GM13977 (cell line): Measurements from ENCODE around the gene ACTR5.

Source experiments
- DNase-seq: peaks from one replicate; pipeline ENCODE4 v3.0.0; 2012; ENCODE audit warnings: low spot score
- in situ Hi-C: fragments of 300-500 bp; cut with MboI; formaldehyde crosslinking; loops from one replicate; pipeline ENCODE4 v1.12.0; 2022; ENCODE audit warnings: low sequenced_read_pairs, low pct_unique_long_range_greater_than_20kb, mixed read lengths, inconsistent platforms; ENCODE audit not compliant: unreplicated experiment
- TF ChIP-seq, protein P1 (sequence below): IDR thresholded peaks from 2 replicates; pipeline ENCODE4 v1.5.1; 2012; ENCODE audit warnings: mild to moderate bottlenecking, control low read depth; ENCODE audit not compliant: insufficient read depth; ENCODE audit errors: extremely low read depth, missing control alignments

ACTR5 gene

DNA sequence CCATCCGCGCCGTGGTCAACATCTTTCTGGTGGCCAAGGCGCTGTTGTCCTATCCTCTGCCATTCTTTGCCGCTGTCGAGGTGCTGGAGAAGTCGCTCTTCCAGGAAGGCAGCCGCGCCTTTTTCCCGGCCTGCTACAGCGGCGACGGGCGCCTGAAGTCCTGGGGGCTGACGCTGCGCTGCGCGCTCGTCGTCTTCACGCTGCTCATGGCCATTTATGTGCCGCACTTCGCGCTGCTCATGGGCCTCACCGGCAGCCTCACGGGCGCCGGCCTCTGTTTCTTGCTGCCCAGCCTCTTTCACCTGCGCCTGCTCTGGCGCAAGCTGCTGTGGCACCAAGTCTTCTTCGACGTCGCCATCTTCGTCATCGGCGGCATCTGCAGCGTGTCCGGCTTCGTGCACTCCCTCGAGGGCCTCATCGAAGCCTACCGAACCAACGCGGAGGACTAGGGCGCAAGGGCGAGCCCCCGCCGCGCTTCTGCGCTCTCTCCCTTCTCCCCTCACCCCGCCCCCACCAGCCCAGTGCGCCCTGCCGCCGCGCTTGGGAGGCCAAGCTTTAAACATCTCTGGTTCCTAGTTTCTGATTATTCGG, 20.0 kb upstream of the ACTR5 start:
- DNase-seq, result no peak
- in situ Hi-C loops, result no loop called here
- TF ChIP-seq, protein P1, sequence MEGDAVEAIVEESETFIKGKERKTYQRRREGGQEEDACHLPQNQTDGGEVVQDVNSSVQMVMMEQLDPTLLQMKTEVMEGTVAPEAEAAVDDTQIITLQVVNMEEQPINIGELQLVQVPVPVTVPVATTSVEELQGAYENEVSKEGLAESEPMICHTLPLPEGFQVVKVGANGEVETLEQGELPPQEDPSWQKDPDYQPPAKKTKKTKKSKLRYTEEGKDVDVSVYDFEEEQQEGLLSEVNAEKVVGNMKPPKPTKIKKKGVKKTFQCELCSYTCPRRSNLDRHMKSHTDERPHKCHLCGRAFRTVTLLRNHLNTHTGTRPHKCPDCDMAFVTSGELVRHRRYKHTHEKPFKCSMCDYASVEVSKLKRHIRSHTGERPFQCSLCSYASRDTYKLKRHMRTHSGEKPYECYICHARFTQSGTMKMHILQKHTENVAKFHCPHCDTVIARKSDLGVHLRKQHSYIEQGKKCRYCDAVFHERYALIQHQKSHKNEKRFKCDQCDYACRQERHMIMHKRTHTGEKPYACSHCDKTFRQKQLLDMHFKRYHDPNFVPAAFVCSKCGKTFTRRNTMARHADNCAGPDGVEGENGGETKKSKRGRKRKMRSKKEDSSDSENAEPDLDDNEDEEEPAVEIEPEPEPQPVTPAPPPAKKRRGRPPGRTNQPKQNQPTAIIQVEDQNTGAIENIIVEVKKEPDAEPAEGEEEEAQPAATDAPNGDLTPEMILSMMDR, result no peak

DNA sequence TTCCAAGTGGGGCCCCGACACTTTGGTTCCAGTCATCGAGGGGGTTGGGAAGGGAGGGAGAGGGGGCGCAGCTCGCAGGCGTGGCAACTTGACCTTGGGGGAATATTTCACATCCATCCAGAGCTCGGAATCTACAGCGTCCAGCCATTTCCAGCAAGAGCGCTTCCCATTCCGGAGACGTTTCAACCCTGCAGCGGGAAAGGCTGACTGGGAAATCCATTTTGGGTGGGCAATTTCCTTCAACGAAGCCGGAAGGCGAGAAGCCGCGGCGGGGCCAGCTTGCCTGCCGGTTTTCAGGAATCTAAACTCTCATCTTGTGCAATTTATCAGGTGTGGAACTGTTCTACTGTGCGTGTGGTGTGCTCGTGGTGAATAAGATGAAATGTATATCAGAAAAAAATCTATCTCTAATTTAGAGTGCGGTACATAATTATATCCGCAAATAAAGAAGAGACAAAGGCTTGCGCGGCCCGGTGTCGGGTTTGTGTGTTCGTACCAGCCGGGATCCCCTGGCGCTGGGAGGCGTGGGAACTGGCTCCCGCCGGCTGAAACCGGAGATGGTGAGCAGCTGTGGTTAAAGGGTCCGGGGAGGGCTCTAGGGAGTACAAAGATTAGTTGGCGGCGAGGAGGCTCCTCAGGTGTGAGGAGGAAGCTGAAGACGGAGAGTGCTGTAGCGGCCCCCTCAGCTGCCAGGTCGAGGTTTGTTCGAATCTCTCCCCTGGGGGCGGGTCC, 19.2 kb upstream of the ACTR5 start:
- in situ Hi-C loops, result no loop called here
- no peak for DNase-seq
- TF ChIP-seq, protein P1, result no peak

GRCh38 chr20:38729767-38730166, 18.5 kb upstream of the ACTR5 start:
- DNase-seq, result no peak
- TF ChIP-seq, protein P1, result no peak
- in situ Hi-C loops, result no loop called here

DNA sequence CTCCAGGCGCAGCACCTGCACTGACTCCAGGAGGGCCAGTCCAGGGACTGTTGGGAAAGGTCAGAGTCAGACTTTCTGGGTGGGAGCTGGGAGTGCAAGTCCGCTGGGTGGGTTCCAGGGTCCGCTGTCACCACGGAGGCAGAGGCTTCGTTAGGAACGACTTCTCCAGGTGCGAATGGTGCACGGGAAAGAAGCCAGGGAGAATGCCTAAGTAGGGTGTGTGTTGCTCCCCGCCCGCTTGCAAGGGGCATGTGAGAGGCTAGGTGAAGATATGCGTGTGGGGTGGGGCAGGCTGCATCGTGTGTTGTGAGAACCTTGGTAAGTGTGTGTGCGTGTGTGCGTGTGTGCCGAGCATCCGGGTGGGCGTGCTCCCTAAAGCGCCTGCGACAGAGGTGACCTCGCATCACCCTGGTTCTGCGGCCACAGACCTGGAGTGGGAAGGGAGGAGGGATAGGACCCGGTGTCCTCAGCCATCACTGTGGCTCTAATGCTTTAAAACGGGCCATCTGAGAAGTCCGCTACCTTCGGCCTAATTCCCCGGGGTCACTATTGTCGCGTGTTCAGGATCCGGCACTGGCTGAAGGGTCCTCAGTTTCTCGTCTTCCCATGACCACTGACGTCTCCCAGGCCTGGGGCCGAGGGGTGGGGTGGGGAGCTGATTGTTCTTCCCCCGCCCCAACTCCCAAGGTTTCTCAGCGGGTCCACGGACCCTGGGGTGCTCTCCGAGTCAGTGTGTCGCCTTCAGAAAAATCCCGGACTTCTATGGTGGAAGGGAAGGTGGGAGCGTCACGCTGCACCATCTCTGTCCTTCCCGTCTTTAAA, 17.9 kb upstream of the ACTR5 start:
- peak; percentile 42 for DNase-seq
- in situ Hi-C loops, result no loop called here
- TF ChIP-seq, protein P1, result no peak

DNA sequence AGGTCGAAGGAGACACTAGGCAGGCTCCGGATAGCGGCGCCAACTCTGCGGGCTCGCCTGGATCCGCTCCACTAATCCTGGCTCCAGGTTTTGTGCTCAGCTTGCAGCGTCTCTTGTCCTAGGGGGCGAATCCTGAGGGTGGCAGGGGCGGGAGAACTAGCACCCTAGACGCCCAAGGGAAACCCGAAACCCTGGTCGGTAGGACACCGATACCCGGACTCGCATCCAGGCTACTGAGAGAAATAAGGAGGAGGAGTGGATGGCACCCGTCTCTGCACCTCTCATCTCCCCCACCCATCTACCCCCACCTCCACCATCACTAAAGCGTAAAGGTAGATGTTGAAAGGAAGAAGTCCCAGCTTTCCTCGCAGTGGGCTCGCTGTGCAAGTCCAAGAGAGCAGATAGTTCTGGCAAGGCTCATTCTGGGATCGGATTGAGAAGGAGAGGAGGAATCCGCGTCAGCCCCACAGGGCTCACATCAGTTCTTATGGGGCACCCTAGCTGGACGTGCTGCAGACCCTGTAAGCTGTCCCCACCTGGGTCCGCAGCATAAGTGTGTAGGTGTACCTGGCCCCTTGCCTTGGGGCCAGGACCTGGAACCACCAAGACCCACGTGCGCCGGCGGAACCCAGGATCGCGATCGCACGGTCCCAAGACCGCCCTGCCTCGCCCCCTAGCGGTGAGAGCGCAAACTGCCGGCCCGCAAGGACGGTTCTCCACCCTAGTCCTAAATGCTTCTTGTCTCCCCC, 17.1 kb upstream of the ACTR5 start:
- TF ChIP-seq, protein P1, result peak; percentile 99
- DNase-seq, result peak; percentile 85
- in situ Hi-C loops, result no loop called here

GRCh38 chr20:38731738-38732113, 16.5 kb upstream of the ACTR5 start:
- no peak for DNase-seq
- in situ Hi-C loops, result no loop called here
- TF ChIP-seq, protein P1, result no peak
